Liver (tissue), 9 donors: ENCODE data around the gene PPP1R16B. TPM values are rescaled to one million over a fixed set of nuclear protein-coding genes. Genes with fewer than 3 reads are reported as not detected.

ENCODE experiments used
- DNase-seq: peaks from one replicate; pipeline ENCODE4 v3.0.0-alpha.2; 2017; ENCODE audit warnings: low spot score
- H3K27ac ChIP-seq, 2 donors: one replicate each; pipeline ENCODE4 v1.7.0; 2013; ENCODE audit warnings: inconsistent platforms in 2 of 2, low read length in 2 of 2, control low read depth in 1 of 2, low read depth in 1 of 2, mild to moderate bottlenecking in 1 of 2
- H3K27me3 ChIP-seq, 4 donors: one replicate each; pipeline versions ENCODE4 v1.6.1 to v1.7.0; 2013; ENCODE audit warnings: low read length in 3 of 4, inconsistent platforms in 1 of 4, mild to moderate bottlenecking in 1 of 4, moderate library complexity in 1 of 4; ENCODE audit not compliant: control insufficient read depth in 4 of 4, insufficient read depth in 4 of 4
- H3K36me3 ChIP-seq, 4 donors: one replicate each; pipeline versions ENCODE4 v1.6.1 to v1.7.0; 2013; ENCODE audit warnings: low read length in 3 of 4, mild to moderate bottlenecking in 3 of 4, low read depth in 1 of 4, moderate library complexity in 1 of 4; ENCODE audit not compliant: control insufficient read depth in 4 of 4, insufficient read depth in 3 of 4
- H3K4me1 ChIP-seq, 4 donors: one replicate each; pipeline versions ENCODE4 v1.6.1 to v1.7.0; 2013; ENCODE audit warnings: low read length in 3 of 4, mild to moderate bottlenecking in 3 of 4, moderate library complexity in 1 of 4; ENCODE audit not compliant: control insufficient read depth in 4 of 4, insufficient read depth in 4 of 4
- H3K4me3 ChIP-seq, 3 donors: one replicate each; pipeline versions ENCODE4 v1.6.1 to v1.7.0; 2013; ENCODE audit warnings: low read length in 3 of 3, control low read depth in 1 of 3, low read depth in 1 of 3, mild to moderate bottlenecking in 1 of 3
- H3K9ac ChIP-seq, 2 donors: one replicate each; pipeline ENCODE4 v1.7.0; 2013; ENCODE audit warnings: low read length in 2 of 2, mild to moderate bottlenecking in 2 of 2, moderate library complexity in 2 of 2, control low read depth in 1 of 2, low read depth in 1 of 2
- H3K9me3 ChIP-seq, 4 donors: one replicate each; pipeline versions ENCODE4 v1.6.1 to v1.7.0; 2013; ENCODE audit warnings: low read length in 3 of 4; ENCODE audit not compliant: control insufficient read depth in 4 of 4
- EGR1 ChIP-seq, 2 donors: IDR thresholded peaks; 2 replicates each; pipeline ENCODE4 v1.6.1; 2016 to 2018; ENCODE audit warnings: antibody characterized with exemption in 2 of 2, low read depth in 2 of 2
- FOXA1 ChIP-seq: IDR thresholded peaks from 2 replicates; pipeline ENCODE4 v1.6.1; 2016; ENCODE audit warnings: antibody characterized with exemption
- FOXA2 ChIP-seq: IDR thresholded peaks from 2 replicates; pipeline ENCODE4 v1.6.1; 2016; ENCODE audit warnings: antibody characterized with exemption
- GABPA ChIP-seq, 2 donors: IDR thresholded peaks in 1 of 2; conservative IDR thresholded peaks in 1 of 2; 2 replicates each; pipeline ENCODE4 v1.6.1; 2016; ENCODE audit warnings: antibody characterized with exemption in 2 of 2, mild to moderate bottlenecking in 1 of 2, moderate library complexity in 1 of 2
- HNF4A ChIP-seq, 2 donors: conservative IDR thresholded peaks; 2 replicates each; pipeline ENCODE4 v1.6.1; 2016; ENCODE audit warnings: antibody characterized with exemption in 2 of 2, mild to moderate bottlenecking in 2 of 2
- JUND ChIP-seq, 2 donors: IDR thresholded peaks; 2 replicates each; pipeline ENCODE4 v1.6.1; 2016; ENCODE audit warnings: antibody characterized with exemption in 2 of 2
- NR2F2 ChIP-seq: IDR thresholded peaks from 2 replicates; pipeline ENCODE4 v1.6.1; 2016; ENCODE audit warnings: antibody characterized with exemption
- RAD21 ChIP-seq, 2 donors: IDR thresholded peaks; 2 replicates each; pipeline ENCODE4 v1.6.1; 2016; ENCODE audit warnings: antibody characterized with exemption in 2 of 2, mild to moderate bottlenecking in 2 of 2
- RXRA ChIP-seq, 2 donors: IDR thresholded peaks; 2 replicates each; pipeline ENCODE4 v1.6.1; 2017 to 2018; ENCODE audit warnings: antibody characterized with exemption in 2 of 2, mild to moderate bottlenecking in 1 of 2
- SP1 ChIP-seq: IDR thresholded peaks from 2 replicates; pipeline ENCODE4 v1.6.1; 2018; ENCODE audit warnings: antibody characterized with exemption, mild to moderate bottlenecking
- TAF1 ChIP-seq: conservative IDR thresholded peaks from 2 replicates; pipeline ENCODE4 v1.6.1; 2016; ENCODE audit warnings: antibody characterized with exemption, mild to moderate bottlenecking
- YY1 ChIP-seq: IDR thresholded peaks from 2 replicates; pipeline ENCODE4 v1.6.1; 2016; ENCODE audit warnings: antibody characterized with exemption, mild to moderate bottlenecking
- ZBTB33 ChIP-seq: IDR thresholded peaks from 2 replicates; pipeline ENCODE4 v1.6.1; 2016; ENCODE audit warnings: antibody characterized with exemption
- WGBS: extraction: QIAGEN DNeasy Blood & Tissue Kit; methylation state at CpG from one replicate; pipeline ENCODE4 v1.1.7; 2013; 5-methylcytosine and 5-hydroxymethylcytosine counted together
- polyA plus RNA-seq, 2 donors: library from polyadenylated mRNA; stranded (reverse) in 1 of 2; unstranded in 1 of 2; fragments of 200-250 nt in 1 of 2; fragments of >200 nt in 1 of 2; fragmentation: Nextera tagmentation in 1 of 2; extraction: Ambion mirVana in 1 of 2; gene quantifications; one replicate each; pipeline versions ENCODE4 v1.2.1 to v1.2.3, GENCODE V29; 2013 to 2015
- total RNA-seq, 2 donors: library from RNA; depleted of rRNA; stranded (reverse); fragments of >200 nt; gene quantifications; one replicate each; pipeline ENCODE4 v1.2.3, GENCODE V29; 2014
- TF ChIP-seq, protein P1 (sequence below): IDR thresholded peaks from 2 replicates; pipeline ENCODE4 v1.6.1; 2016; ENCODE audit warnings: antibody characterized with exemption
- TF ChIP-seq, protein P2 (sequence below): IDR thresholded peaks from 2 replicates; pipeline ENCODE4 v1.6.1; 2016; ENCODE audit warnings: antibody characterized with exemption, mild to moderate bottlenecking
- TF ChIP-seq, protein P3 (sequence below): fragments of 150-350 bp; IDR thresholded peaks from 2 replicates; pipeline ENCODE4 v1.5.1; 2017; ENCODE audit warnings: improper control_type of control experiment, low read depth, low read length; ENCODE audit not compliant: missing input control
- TF ChIP-seq, protein P4 (sequence below): IDR thresholded peaks from 2 replicates; pipeline ENCODE4 v1.6.1; 2016; ENCODE audit warnings: antibody characterized with exemption
- donor health status: healthy.
- donor health status: healthy.
- donor health status: healthy.
- donor health status: healthy.
- donor health status: healthy.

PPP1R16B gene
- total and polyA plus RNA-seq, 4 donors = 0.84 to 5.7 (median 1.2) TPM

- Histone ChIP-seq H3K9ac (no peak overlapping the region), H3K4me3 (no peak overlapping the region), H3K4me1 (no peaks in the 10 kb centered on the region), H3K27me3 (no peaks in the 10 kb centered on the region), H3K9me3 (no peaks in the 10 kb centered on the region), H3K36me3 (no peaks in the 10 kb centered on the region), H3K27ac (no peak overlapping the region)
- no peak for DNase-seq
- TF ChIP-seq EGR1 (IDR thresholded peaks at IDR 0.05; ENCODE audit: low read depth in 2 of 2) (no peak), YY1 (no peak), NR2F2 (no peak), ZBTB33 (no peak)
- TF ChIP-seq, protein P1, sequence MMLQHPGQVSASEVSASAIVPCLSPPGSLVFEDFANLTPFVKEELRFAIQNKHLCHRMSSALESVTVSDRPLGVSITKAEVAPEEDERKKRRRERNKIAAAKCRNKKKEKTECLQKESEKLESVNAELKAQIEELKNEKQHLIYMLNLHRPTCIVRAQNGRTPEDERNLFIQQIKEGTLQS = no peak
- WGBS = 86% methylated on average over 4 of the region's 4 CpGs
Measured at GRCh38 chr20:38836991-38837390, 31.5 kb downstream of the PPP1R16B start.

DNA sequence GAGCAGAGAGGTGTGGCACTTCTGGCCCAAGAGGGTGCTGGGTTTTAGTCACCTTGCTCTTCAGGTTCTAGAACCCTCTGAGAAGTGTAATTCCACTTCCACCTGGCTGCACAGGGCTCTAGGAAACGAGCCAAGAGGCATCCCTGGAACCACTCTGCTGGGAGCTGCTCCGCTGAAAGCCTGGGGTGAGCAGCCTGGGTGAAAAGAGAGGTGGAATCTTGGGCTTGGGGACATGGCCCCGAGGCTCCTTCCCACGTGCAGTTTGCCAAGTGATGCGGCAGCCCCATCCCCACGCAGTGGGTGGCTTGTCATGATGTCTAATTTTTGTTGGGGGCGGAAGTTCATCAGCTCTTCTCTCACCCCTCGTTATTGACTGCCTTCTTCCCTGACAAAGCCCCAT, 32.8 kb downstream of the PPP1R16B start:
- Histone ChIP-seq H3K36me3 (no peaks in the 10 kb centered on the region), H3K4me3 (no peak overlapping the region), H3K4me1 (no peaks in the 10 kb centered on the region), H3K27me3 (no peaks in the 10 kb centered on the region), H3K9me3 (no peaks in the 10 kb centered on the region), H3K27ac (no peak overlapping the region), H3K9ac (no peak overlapping the region)
- TF ChIP-seq, protein P2, sequence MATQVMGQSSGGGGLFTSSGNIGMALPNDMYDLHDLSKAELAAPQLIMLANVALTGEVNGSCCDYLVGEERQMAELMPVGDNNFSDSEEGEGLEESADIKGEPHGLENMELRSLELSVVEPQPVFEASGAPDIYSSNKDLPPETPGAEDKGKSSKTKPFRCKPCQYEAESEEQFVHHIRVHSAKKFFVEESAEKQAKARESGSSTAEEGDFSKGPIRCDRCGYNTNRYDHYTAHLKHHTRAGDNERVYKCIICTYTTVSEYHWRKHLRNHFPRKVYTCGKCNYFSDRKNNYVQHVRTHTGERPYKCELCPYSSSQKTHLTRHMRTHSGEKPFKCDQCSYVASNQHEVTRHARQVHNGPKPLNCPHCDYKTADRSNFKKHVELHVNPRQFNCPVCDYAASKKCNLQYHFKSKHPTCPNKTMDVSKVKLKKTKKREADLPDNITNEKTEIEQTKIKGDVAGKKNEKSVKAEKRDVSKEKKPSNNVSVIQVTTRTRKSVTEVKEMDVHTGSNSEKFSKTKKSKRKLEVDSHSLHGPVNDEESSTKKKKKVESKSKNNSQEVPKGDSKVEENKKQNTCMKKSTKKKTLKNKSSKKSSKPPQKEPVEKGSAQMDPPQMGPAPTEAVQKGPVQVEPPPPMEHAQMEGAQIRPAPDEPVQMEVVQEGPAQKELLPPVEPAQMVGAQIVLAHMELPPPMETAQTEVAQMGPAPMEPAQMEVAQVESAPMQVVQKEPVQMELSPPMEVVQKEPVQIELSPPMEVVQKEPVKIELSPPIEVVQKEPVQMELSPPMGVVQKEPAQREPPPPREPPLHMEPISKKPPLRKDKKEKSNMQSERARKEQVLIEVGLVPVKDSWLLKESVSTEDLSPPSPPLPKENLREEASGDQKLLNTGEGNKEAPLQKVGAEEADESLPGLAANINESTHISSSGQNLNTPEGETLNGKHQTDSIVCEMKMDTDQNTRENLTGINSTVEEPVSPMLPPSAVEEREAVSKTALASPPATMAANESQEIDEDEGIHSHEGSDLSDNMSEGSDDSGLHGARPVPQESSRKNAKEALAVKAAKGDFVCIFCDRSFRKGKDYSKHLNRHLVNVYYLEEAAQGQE = no peak
- TF ChIP-seq, protein P3, sequence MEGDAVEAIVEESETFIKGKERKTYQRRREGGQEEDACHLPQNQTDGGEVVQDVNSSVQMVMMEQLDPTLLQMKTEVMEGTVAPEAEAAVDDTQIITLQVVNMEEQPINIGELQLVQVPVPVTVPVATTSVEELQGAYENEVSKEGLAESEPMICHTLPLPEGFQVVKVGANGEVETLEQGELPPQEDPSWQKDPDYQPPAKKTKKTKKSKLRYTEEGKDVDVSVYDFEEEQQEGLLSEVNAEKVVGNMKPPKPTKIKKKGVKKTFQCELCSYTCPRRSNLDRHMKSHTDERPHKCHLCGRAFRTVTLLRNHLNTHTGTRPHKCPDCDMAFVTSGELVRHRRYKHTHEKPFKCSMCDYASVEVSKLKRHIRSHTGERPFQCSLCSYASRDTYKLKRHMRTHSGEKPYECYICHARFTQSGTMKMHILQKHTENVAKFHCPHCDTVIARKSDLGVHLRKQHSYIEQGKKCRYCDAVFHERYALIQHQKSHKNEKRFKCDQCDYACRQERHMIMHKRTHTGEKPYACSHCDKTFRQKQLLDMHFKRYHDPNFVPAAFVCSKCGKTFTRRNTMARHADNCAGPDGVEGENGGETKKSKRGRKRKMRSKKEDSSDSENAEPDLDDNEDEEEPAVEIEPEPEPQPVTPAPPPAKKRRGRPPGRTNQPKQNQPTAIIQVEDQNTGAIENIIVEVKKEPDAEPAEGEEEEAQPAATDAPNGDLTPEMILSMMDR = no peak
- TF ChIP-seq, protein P4, sequence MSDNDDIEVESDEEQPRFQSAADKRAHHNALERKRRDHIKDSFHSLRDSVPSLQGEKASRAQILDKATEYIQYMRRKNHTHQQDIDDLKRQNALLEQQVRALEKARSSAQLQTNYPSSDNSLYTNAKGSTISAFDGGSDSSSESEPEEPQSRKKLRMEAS = no peak
- TF ChIP-seq FOXA1 = no peak
- TF ChIP-seq JUND (IDR thresholded peaks at IDR 0.05) = no peak
- no peak for TF ChIP-seq YY1
- no peak for TF ChIP-seq FOXA2
- no peak for TF ChIP-seq HNF4A (conservative IDR thresholded peaks at IDR 0.05)
- no peak for TF ChIP-seq ZBTB33
- TF ChIP-seq NR2F2 = no peak
- TF ChIP-seq GABPA (IDR thresholded peaks at IDR 0.05 in 1 of 2, conservative IDR thresholded peaks at IDR 0.05 in 1 of 2) = no peak
- no peak for TF ChIP-seq SP1
- TF ChIP-seq, protein P1 = no peak
- no peak for TF ChIP-seq RXRA (IDR thresholded peaks at IDR 0.05)
- no peak for TF ChIP-seq RAD21 (IDR thresholded peaks at IDR 0.05)
- no peak for TF ChIP-seq TAF1
- DNase-seq = no peak
- 78% methylated on average over 8 of the region's 8 CpGs for WGBS
